Measurements from ENCODE around the gene CETP. TPM values are rescaled to one million over a fixed set of nuclear protein-coding genes. Genes with fewer than 3 reads are reported as not detected.

The CETP gene
- total and polyA plus RNA-seq, 2 of the 13 experiments (the other 11 are each of a cell fraction or from before 2014, with no cell fraction given): 0.31 to 9.8 TPM

- no peak for TF ChIP-seq AFF4 (CRISPR knock-in tag; IDR thresholded peaks at IDR 0.05)
- 0 out of 2 replicates have a peak, but pooled peaks have one; percentile 35 for TF ChIP-seq ZNF784 (CRISPR knock-in tag; IDR thresholded peaks at IDR 0.05; ENCODE audit: borderline replicate concordance)
- TF ChIP-seq HHEX (CRISPR knock-in tag; IDR thresholded peaks at IDR 0.05): peak; percentile 61
- no peak for TF ChIP-seq MTERF4 (CRISPR knock-in tag; IDR thresholded peaks at IDR 0.05)
- TF ChIP-seq CCDC6 (CRISPR knock-in tag; IDR thresholded peaks at IDR 0.05): peak; percentile 65; the same call in 1 of the 2 replicates
- 0 out of 2 replicates have a peak, but pooled peaks have one; percentile 51 for TF ChIP-seq NFKBIZ (CRISPR knock-in tag; IDR thresholded peaks at IDR 0.05)
- peak; percentile 49; the same call in 1 of the 2 replicates for TF ChIP-seq MED13 (CRISPR knock-in tag; IDR thresholded peaks at IDR 0.05)
- no peak for TF ChIP-seq ZNF850 (CRISPR knock-in tag; conservative IDR thresholded peaks at IDR 0.05)
- TF ChIP-seq ZNF282 (IDR thresholded peaks at IDR 0.05; ENCODE audit: partially characterized antibody): no peak
- no peak; the same call in 1 of the 2 replicates for TF ChIP-seq PITX1 (CRISPR knock-in tag; IDR thresholded peaks at IDR 0.05)
- TF ChIP-seq TMF1 (CRISPR knock-in tag; IDR thresholded peaks at IDR 0.05; ENCODE audit: low read depth): no peak
- no peak for TF ChIP-seq RBFOX2 (IDR thresholded peaks at IDR 0.05; ENCODE audit: low read depth, low read length)
- no peak for TF ChIP-seq U2AF2 (IDR thresholded peaks at IDR 0.05; ENCODE audit: low read depth, low read length)
Measured at GRCh38 chr16:56964243-56965148, 2.7 kb downstream of the CETP start (continued).
